Peyer's patch (tissue), 4 donors: Measurements from ENCODE around the gene ZNF646. TPM values are rescaled to one million over a fixed set of nuclear protein-coding genes. Genes with fewer than 3 reads are reported as not detected.

Source experiments
- DNase-seq, 3 donors: peaks; one replicate each; pipeline ENCODE4 v3.0.0-alpha.2; 2017 to 2019
- H3K27ac ChIP-seq, 4 donors: fragments of 200-600 bp; sonication (generic); one replicate each; pipeline ENCODE4 v1.5.1; 2016 to 2019
- H3K27me3 ChIP-seq, 2 donors: fragments of 200-600 bp; sonication (generic); one replicate each; pipeline ENCODE4 v1.5.1; 2019
- H3K36me3 ChIP-seq, 3 donors: fragments of 200-600 bp; sonication (generic); one replicate each; pipeline ENCODE4 v1.5.1; 2016 to 2019
- H3K4me1 ChIP-seq, 4 donors: fragments of 200-600 bp; sonication (generic); one replicate each; pipeline ENCODE4 v1.5.1; 2016 to 2019
- H3K4me3 ChIP-seq, 4 donors: fragments of 200-600 bp; sonication (generic); 1 replicate in 3 of 4; 2 replicates in 1 of 4; pipeline ENCODE4 v1.5.1; 2016 to 2019; ENCODE audit warnings: mild to moderate bottlenecking in 1 of 4
- H3K9me3 ChIP-seq, 4 donors: fragments of 200-600 bp; sonication (generic); one replicate each; pipeline ENCODE4 v1.5.1; 2016 to 2019; ENCODE audit warnings: mild to moderate bottlenecking in 1 of 4
- CTCF ChIP-seq, 6 experiments: fragments of 450-650 bp in 4 of 6; fragments of 200-600 bp in 2 of 6; sonication (generic) in 1 of 6; IDR thresholded peaks; one replicate each; pipeline ENCODE4 v1.5.1; 2017 to 2019; ENCODE audit warnings: antibody characterized with exemption in 6 of 6, mild to moderate bottlenecking in 3 of 6, moderate library complexity in 1 of 6
- POLR2A ChIP-seq, 2 donors: fragments of 450-650 bp; IDR thresholded peaks; one replicate each; pipeline ENCODE4 v1.5.1; 2017; ENCODE audit warnings: antibody characterized with exemption in 2 of 2, mild to moderate bottlenecking in 2 of 2, moderate library complexity in 2 of 2
- total RNA-seq, 4 donors: library from RNA; depleted of rRNA; stranded (reverse); fragments of >200 nt; gene quantifications; one replicate each; pipeline ENCODE4 v1.1.0, GENCODE V29; 2016

ZNF646 gene
- total RNA-seq, 4 donors from 2014 or later = 11.6 to 42.1 (median 29.8) TPM

DNA sequence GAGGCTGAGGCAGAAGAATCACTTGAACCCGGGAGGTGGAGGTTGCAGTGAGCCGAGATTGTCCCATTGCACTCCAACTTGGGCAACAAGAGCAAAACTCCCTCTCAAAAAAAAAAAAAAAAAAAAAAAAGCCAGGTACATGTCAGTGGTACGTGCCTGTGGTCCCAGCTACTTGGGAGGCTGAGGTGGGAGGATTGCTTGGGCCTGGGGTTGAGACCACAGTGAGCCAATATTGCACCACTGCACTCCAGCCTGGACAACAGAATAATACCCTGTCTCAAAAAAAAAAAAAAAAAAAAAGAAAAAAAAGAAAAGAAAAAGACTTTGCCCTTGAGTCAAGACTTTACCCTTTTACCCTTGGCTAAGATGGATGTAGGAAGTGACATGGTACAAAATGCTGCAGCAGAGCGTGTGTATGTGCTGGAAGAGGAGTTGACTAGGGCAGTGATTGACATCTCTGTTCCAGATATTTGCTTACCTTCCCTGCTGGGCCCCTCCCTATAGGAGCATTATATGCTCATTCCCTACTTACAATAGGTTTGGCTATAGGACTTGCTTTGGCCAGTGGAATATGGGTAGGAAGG, 30.2 kb upstream of the ZNF646 start:
- Histone ChIP-seq H3K4me1 (peaks cover 0 to 13% (median 0%) of the 10 kb centered on the region in 4 donors), H3K4me3 (no peak overlapping the region), H3K9me3 (no peaks in the 10 kb centered on the region), H3K27me3 (no peaks in the 10 kb centered on the region), H3K36me3 (peaks cover 0 to 22% (median 2%) of the 10 kb centered on the region in 3 donors), H3K27ac (peak overlapping the region in 2 of 4 donors; percentile 58 to 74)
- DNase-seq = no peak
- no peak for TF ChIP-seq CTCF (IDR thresholded peaks at IDR 0.05)
- TF ChIP-seq POLR2A (IDR thresholded peaks at IDR 0.05) = no peak

DNA sequence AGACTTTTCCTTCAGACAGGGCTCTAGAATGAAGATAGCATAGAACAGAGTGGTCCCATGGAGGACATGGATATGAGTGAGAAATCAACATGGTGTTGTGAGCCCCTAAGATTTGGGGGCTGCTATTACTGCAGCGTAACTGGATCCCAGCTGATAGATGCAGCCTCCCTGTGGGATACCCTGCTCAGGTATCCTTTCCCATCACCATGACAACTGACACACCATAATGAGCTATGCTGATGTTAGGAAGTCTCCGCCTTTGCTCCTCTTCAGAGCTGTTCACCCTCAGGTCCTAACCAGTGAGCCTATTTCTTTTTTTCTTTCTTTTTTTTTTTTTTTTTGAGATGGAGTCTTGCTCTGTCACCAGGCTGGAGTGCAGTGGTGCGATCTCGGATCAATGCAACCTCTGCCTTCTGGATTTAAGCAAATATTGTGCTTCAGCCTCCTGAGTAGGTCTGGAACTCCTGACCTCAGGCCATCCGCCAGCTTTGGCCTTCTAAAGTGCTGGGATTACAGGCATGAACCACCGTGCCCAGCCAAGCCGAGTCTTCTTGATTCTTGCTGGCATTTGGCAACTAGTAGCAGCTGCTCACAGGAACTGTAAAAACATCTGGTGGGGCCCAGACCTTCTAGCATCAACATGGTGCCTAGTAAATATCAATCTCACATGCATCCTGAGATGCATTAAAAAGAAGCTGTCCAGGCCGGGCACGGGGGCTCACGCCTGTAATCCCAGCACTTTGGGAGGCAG, 23.8 kb upstream of the ZNF646 start:
- DNase-seq = no peak
- H3K36me3 ChIP-seq = no peaks in the 10 kb centered on the region
- peaks cover 0 to 4% (median 0%) of the 10 kb centered on the region in 4 donors for H3K4me1 ChIP-seq
- no peak overlapping the region for H3K27ac ChIP-seq
- H3K9me3 ChIP-seq = no peaks in the 10 kb centered on the region
- H3K4me3 ChIP-seq = no peak overlapping the region
- no peak for TF ChIP-seq CTCF (IDR thresholded peaks at IDR 0.05)
- TF ChIP-seq POLR2A (IDR thresholded peaks at IDR 0.05) = no peak
- no peaks in the 10 kb centered on the region for H3K27me3 ChIP-seq

GRCh38 chr16:31052114-31052513, 22.1 kb upstream of the ZNF646 start:
- no peak for TF ChIP-seq POLR2A (IDR thresholded peaks at IDR 0.05)
- TF ChIP-seq CTCF (IDR thresholded peaks at IDR 0.05) = no peak
- H3K36me3 ChIP-seq = no peaks in the 10 kb centered on the region
- peak in 2 of 3 donors; percentile 58 to 78 for DNase-seq
- peaks cover 0 to 4% (median 0%) of the 10 kb centered on the region in 4 donors for H3K4me1 ChIP-seq
- no peak overlapping the region for H3K4me3 ChIP-seq
- no peaks in the 10 kb centered on the region for H3K27me3 ChIP-seq
- no peaks in the 10 kb centered on the region for H3K9me3 ChIP-seq
- peak overlapping the region in 1 of 4 donors; percentile 65 for H3K27ac ChIP-seq

DNA sequence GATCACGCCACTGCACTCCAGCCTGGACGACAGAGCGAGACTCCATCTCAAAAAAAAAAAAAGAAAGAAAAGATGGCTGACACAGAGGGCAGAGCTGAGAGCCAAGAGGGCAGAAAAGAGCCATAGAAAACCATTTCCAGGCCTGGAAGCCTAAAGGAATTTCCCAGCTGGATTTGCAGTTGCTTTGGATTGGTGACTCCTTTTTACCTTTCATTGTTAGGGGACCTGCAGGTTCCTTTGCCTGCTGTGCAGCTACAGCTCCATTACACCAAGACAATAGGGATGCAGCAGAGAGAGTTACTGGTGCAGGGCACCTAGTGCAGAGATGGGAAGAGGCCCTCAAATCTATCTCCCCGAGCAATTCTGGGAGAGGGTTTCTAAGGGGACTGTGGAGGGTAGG, 18.6 kb upstream of the ZNF646 start:
- Histone ChIP-seq H3K4me1 (peaks cover 0 to 4% (median 0%) of the 10 kb centered on the region in 4 donors), H3K4me3 (no peak overlapping the region), H3K27me3 (no peaks in the 10 kb centered on the region), H3K36me3 (no peaks in the 10 kb centered on the region), H3K9me3 (no peaks in the 10 kb centered on the region), H3K27ac (no peak overlapping the region)
- TF ChIP-seq POLR2A (IDR thresholded peaks at IDR 0.05) (no peak), CTCF (IDR thresholded peaks at IDR 0.05) (no peak)
- no peak for DNase-seq

DNA sequence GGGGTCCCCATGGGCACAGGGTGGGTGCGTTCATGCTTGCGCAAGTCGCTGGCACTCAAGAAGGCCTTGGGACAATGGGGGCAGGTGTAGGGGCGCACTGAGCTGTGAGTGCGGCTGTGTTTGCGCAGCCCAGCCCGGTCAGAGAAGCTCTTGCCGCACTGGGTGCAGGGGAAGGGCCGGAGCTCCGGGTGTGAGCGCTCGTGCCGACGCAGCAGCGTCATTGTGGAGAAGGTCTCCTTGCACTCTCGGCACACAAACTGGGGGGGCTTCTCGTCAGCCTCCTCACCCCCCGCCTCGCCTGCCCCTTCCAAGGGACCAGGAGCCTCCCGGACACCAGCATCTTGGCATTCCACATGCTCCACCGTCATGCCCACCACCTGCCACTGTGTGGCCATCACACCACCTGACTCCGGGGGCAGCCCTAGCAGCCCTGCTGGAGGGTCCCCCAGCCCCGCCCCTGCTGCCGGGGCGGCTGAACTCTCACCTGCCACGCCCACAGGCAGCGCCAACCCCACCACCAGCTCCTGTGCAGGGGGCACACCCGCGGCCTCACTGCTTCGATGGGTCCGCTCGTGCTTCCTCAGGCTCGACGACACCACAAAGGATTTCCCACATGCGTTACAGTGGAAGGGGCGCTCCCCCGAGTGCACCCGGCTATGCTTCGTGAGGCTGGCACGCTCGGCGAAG, 13.0 kb upstream of the ZNF646 start:
- no peak for TF ChIP-seq POLR2A (IDR thresholded peaks at IDR 0.05)
- Histone ChIP-seq H3K36me3 (peaks cover 0 to 27% (median 0%) of the 10 kb centered on the region in 3 donors), H3K27me3 (no peaks in the 10 kb centered on the region), H3K4me3 (no peak overlapping the region), H3K9me3 (no peaks in the 10 kb centered on the region), H3K4me1 (peaks cover 0 to 8% (median 0%) of the 10 kb centered on the region in 4 donors), H3K27ac (no peak overlapping the region)
- DNase-seq = no peak
